Measurements from ENCODE around the gene CACNA1B.

DNA sequence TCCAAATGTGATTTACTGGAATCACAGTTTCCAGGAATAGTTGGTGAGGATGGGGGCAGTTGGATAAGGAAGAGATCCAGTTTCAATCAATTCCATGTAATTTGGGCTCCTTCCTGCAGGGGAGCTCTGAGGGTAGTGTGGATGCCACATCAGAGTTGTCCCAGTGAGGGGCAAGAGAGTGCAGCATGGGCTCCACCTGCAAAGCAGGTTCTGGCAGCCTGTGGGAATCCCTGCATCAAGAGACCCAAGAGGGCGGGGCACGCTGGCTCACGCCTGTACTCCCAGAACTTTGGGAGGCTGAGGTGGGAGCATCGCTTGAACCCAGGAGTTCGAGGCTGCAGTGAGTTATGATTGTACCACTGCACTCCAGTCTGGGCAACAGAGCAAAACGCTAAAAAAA lies 188.5 kb downstream of the CACNA1B start:
- TF ChIP-seq ZNF274 (IDR thresholded peaks at IDR 0.05; ENCODE audit: low read depth, low read length), result no peak
- TF ChIP-seq YY1 (IDR thresholded peaks at IDR 0.05; ENCODE audit: insufficient read depth, insufficient read length), result no peak
- no peak for TF ChIP-seq SUZ12 (IDR thresholded peaks at IDR 0.05; ENCODE audit: extremely low read depth, insufficient read depth, insufficient read length)
